Measurements from ENCODE around the gene GPC5. TPM values are rescaled to one million over a fixed set of nuclear protein-coding genes. Genes with fewer than 3 reads are reported as not detected.

The GPC5 gene
- total and polyA plus RNA-seq, 4 donors = 15.2 to 54.4 (median 24.0) TPM

GRCh38 chr13:91592056-91593014 is 193.9 kb downstream of the GPC5 start:
- Histone ChIP-seq H3K4me1 (ENCODE audit: control insufficient read depth, insufficient read depth, low read length) (no peaks in the 10 kb centered on the region), H3K9me3 (ENCODE audit: control insufficient read depth, insufficient read depth, low read length) (no peaks in the 10 kb centered on the region), H3K4me3 (ENCODE audit: low read depth, low read length) (no peak overlapping the region), H3K36me3 (ENCODE audit: control insufficient read depth, insufficient read depth, low read length) (no peaks in the 10 kb centered on the region), H3K27ac (ENCODE audit: low read depth, low read length) (no peak overlapping the region), H3K27me3 (ENCODE audit: control insufficient read depth, insufficient read depth, low read length) (no peaks in the 10 kb centered on the region)
- 75% methylated on average over 6 of the region's 6 CpGs for WGBS (ENCODE audit: insufficient coverage)
- no peak for DNase-seq (ENCODE audit: low read depth in 4 of 6, low spot score in 6 of 6)

DNA sequence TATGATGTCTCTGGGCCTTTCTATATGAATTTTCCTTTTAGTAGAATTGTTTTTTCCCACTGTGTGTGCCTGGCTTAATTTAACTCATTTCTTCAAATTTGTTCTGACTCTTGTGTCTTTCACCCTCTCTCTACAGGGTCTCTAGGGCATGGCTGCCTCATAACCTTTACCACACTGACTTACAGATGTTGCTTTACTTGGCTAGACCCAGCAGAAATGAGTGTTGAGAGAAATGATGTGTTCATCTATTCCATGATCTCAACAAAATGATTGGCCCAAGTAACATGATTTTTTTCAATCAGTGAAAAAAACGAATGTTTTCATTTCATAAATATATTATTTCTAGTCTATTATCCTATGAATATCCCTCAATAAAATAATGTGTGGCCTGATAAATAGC is 195.0 kb downstream of the GPC5 start:
- WGBS (ENCODE audit: insufficient coverage) = no CpG with 5 or more reads among the region's 1 CpG
- no peaks in the 10 kb centered on the region for H3K4me1 ChIP-seq (ENCODE audit: control insufficient read depth, insufficient read depth, low read length)
- H3K36me3 ChIP-seq (ENCODE audit: control insufficient read depth, insufficient read depth, low read length) = no peaks in the 10 kb centered on the region
- DNase-seq (ENCODE audit: low read depth in 4 of 6, low spot score in 6 of 6) = no peak
- H3K27ac ChIP-seq (ENCODE audit: low read depth, low read length) = no peak overlapping the region
- no peaks in the 10 kb centered on the region for H3K9me3 ChIP-seq (ENCODE audit: control insufficient read depth, insufficient read depth, low read length)
- no peak overlapping the region for H3K4me3 ChIP-seq (ENCODE audit: low read depth, low read length)
- H3K27me3 ChIP-seq (ENCODE audit: control insufficient read depth, insufficient read depth, low read length) = no peaks in the 10 kb centered on the region

GRCh38 chr13:91594061-91594460 is 195.6 kb downstream of the GPC5 start:
- WGBS (ENCODE audit: insufficient coverage) = 60% methylated on average over 1 of the region's 1 CpG
- Histone ChIP-seq H3K9me3 (ENCODE audit: control insufficient read depth, insufficient read depth, low read length) (no peaks in the 10 kb centered on the region), H3K27me3 (ENCODE audit: control insufficient read depth, insufficient read depth, low read length) (no peaks in the 10 kb centered on the region), H3K4me1 (ENCODE audit: control insufficient read depth, insufficient read depth, low read length) (no peaks in the 10 kb centered on the region), H3K36me3 (ENCODE audit: control insufficient read depth, insufficient read depth, low read length) (no peaks in the 10 kb centered on the region), H3K27ac (ENCODE audit: low read depth, low read length) (no peak overlapping the region), H3K4me3 (ENCODE audit: low read depth, low read length) (no peak overlapping the region)
- DNase-seq (ENCODE audit: low read depth in 4 of 6, low spot score in 6 of 6) = no peak

- no CpG with 5 or more reads among the region's 2 CpGs for WGBS (ENCODE audit: insufficient coverage)
- DNase-seq (ENCODE audit: low read depth in 4 of 6, low spot score in 6 of 6) = no peak
- H3K9me3 ChIP-seq (ENCODE audit: control insufficient read depth, insufficient read depth, low read length) = no peaks in the 10 kb centered on the region
- no peak overlapping the region for H3K4me3 ChIP-seq (ENCODE audit: low read depth, low read length)
- no peaks in the 10 kb centered on the region for H3K36me3 ChIP-seq (ENCODE audit: control insufficient read depth, insufficient read depth, low read length)
- H3K4me1 ChIP-seq (ENCODE audit: control insufficient read depth, insufficient read depth, low read length) = no peaks in the 10 kb centered on the region
- no peaks in the 10 kb centered on the region for H3K27me3 ChIP-seq (ENCODE audit: control insufficient read depth, insufficient read depth, low read length)
- H3K27ac ChIP-seq (ENCODE audit: low read depth, low read length) = no peak overlapping the region
These were observed 197.3 kb downstream of the GPC5 start for GRCh38 chr13:91595677-91596076.

GRCh38 chr13:91596842-91597241 is 198.4 kb downstream of the GPC5 start:
- H3K4me1 ChIP-seq (ENCODE audit: control insufficient read depth, insufficient read depth, low read length) = no peaks in the 10 kb centered on the region
- H3K9me3 ChIP-seq (ENCODE audit: control insufficient read depth, insufficient read depth, low read length) = no peaks in the 10 kb centered on the region
- no peaks in the 10 kb centered on the region for H3K27me3 ChIP-seq (ENCODE audit: control insufficient read depth, insufficient read depth, low read length)
- DNase-seq (ENCODE audit: low read depth in 4 of 6, low spot score in 6 of 6) = peak in 1 of 6 donors; percentile 28
- H3K27ac ChIP-seq (ENCODE audit: low read depth, low read length) = no peak overlapping the region
- H3K36me3 ChIP-seq (ENCODE audit: control insufficient read depth, insufficient read depth, low read length) = no peaks in the 10 kb centered on the region
- H3K4me3 ChIP-seq (ENCODE audit: low read depth, low read length) = no peak overlapping the region
- WGBS (ENCODE audit: insufficient coverage) = 7% methylated on average over 2 of the region's 2 CpGs

DNA sequence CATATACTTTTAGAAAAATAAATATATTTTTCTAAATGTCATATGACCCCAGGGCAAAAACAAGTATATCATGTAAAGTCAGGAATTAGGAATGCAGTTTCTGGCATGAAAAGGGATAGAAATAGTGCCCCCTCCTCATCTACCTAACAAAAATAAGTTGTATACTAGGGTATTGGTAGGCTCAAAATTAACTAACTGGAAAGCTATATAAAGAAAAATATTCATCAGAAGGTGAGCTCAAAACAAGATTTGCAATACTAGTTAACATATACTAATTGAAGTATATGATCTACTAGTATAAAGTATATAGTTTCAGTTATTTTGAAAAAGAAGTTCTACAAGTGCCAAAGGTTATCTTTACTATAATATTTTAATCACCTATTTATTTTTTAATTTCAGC is 200.2 kb downstream of the GPC5 start:
- Histone ChIP-seq H3K9me3 (ENCODE audit: control insufficient read depth, insufficient read depth, low read length) (no peaks in the 10 kb centered on the region), H3K27ac (ENCODE audit: low read depth, low read length) (no peak overlapping the region), H3K4me1 (ENCODE audit: control insufficient read depth, insufficient read depth, low read length) (no peaks in the 10 kb centered on the region), H3K4me3 (ENCODE audit: low read depth, low read length) (no peak overlapping the region), H3K27me3 (ENCODE audit: control insufficient read depth, insufficient read depth, low read length) (no peaks in the 10 kb centered on the region), H3K36me3 (ENCODE audit: control insufficient read depth, insufficient read depth, low read length) (no peaks in the 10 kb centered on the region)
- no peak for DNase-seq (ENCODE audit: low read depth in 4 of 6, low spot score in 6 of 6)

DNA sequence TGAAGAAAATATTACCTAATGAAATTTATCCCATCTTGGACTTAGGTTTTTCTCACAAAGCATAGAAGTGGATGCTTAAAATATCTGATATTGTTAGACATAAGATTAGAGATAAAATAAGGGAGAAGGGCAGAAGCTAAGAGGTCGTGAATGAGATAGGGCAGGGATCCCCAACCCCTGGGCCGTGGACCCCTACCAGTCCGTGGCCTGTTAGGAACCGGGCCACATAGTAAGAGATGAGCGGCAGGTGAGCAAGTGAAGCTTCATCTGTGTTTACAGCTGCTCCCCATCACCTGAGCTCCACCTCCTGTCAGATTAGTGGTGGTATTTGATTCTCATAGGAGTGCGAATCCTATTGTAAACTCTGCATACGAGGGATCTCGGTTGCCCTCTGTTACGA is 202.9 kb downstream of the GPC5 start:
- DNase-seq (ENCODE audit: low read depth in 4 of 6, low spot score in 6 of 6) = no peak

GRCh38 chr13:91601807-91602206 is 203.4 kb downstream of the GPC5 start:
- H3K27me3 ChIP-seq (ENCODE audit: control insufficient read depth, insufficient read depth, low read length) = no peaks in the 10 kb centered on the region
- no peak for DNase-seq (ENCODE audit: low read depth in 4 of 6, low spot score in 6 of 6)
- H3K36me3 ChIP-seq (ENCODE audit: control insufficient read depth, insufficient read depth, low read length) = no peaks in the 10 kb centered on the region
- H3K4me3 ChIP-seq (ENCODE audit: low read depth, low read length) = no peak overlapping the region
- H3K27ac ChIP-seq (ENCODE audit: low read depth, low read length) = no peak overlapping the region
- no CpG with 5 or more reads among the region's 3 CpGs for WGBS (ENCODE audit: insufficient coverage)
- H3K4me1 ChIP-seq (ENCODE audit: control insufficient read depth, insufficient read depth, low read length) = no peaks in the 10 kb centered on the region
- H3K9me3 ChIP-seq (ENCODE audit: control insufficient read depth, insufficient read depth, low read length) = no peaks in the 10 kb centered on the region

More for the DNA sequence above, 202.9 kb downstream of the GPC5 start:
- Histone ChIP-seq H3K9me3 (ENCODE audit: control insufficient read depth, insufficient read depth, low read length) (no peaks in the 10 kb centered on the region), H3K4me3 (ENCODE audit: low read depth, low read length) (no peak overlapping the region), H3K36me3 (ENCODE audit: control insufficient read depth, insufficient read depth, low read length) (no peaks in the 10 kb centered on the region), H3K27me3 (ENCODE audit: control insufficient read depth, insufficient read depth, low read length) (no peaks in the 10 kb centered on the region), H3K4me1 (ENCODE audit: control insufficient read depth, insufficient read depth, low read length) (no peaks in the 10 kb centered on the region), H3K27ac (ENCODE audit: low read depth, low read length) (no peak overlapping the region)
- WGBS (ENCODE audit: insufficient coverage) = 100% methylated on average over 6 of the region's 9 CpGs

DNA sequence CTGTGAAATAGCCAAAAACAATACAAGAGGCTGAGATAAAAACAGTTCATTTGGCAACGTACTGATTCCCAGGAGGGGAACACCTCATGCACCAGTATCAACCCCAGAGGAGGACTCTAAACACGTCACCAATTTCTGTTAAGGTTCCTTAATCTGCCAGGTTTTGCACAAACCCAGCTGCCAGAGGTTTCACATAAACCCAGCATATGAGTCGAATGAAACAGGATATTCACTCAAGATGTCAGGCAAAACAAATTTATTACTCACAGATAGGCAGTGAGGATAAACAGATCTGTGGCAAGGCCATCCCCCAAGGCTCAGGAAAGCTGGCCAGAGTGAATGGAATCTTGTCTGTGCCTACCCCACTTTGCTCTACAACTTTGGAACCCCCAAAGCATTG is 210.9 kb downstream of the GPC5 start:
- H3K4me1 ChIP-seq (ENCODE audit: control insufficient read depth, insufficient read depth, low read length) = no peaks in the 10 kb centered on the region
- no peak for DNase-seq (ENCODE audit: low read depth in 4 of 6, low spot score in 6 of 6)
- no peak overlapping the region for H3K27ac ChIP-seq (ENCODE audit: low read depth, low read length)
- no peaks in the 10 kb centered on the region for H3K36me3 ChIP-seq (ENCODE audit: control insufficient read depth, insufficient read depth, low read length)
- no peak overlapping the region for H3K4me3 ChIP-seq (ENCODE audit: low read depth, low read length)
- WGBS (ENCODE audit: insufficient coverage) = 56% methylated on average over 3 of the region's 3 CpGs
- H3K9me3 ChIP-seq (ENCODE audit: control insufficient read depth, insufficient read depth, low read length) = no peaks in the 10 kb centered on the region
- no peaks in the 10 kb centered on the region for H3K27me3 ChIP-seq (ENCODE audit: control insufficient read depth, insufficient read depth, low read length)

DNA sequence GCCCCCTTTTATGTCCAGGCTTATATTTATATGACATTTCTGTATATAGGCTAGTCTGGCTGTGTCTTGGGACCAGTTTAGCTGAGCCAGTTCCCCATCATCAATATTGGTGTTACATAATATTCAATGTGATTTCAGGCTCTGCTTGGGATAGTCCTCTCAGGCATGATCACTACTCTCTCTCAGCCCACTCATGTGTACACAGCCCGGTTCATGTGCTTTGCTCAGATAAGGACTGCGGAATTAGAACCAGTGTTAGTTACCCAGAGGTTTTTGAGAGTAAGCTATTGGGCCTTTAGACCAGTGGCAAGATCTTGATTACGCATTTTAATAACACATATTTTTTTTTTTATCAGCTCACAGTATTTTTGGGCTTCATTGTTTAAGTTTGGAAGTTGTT is 219.9 kb downstream of the GPC5 start:
- no CpG with 5 or more reads among the region's 3 CpGs for WGBS (ENCODE audit: insufficient coverage)
- Histone ChIP-seq H3K4me1 (ENCODE audit: control insufficient read depth, insufficient read depth, low read length) (no peaks in the 10 kb centered on the region), H3K4me3 (ENCODE audit: low read depth, low read length) (no peak overlapping the region), H3K36me3 (ENCODE audit: control insufficient read depth, insufficient read depth, low read length) (no peaks in the 10 kb centered on the region), H3K27me3 (ENCODE audit: control insufficient read depth, insufficient read depth, low read length) (no peaks in the 10 kb centered on the region), H3K27ac (ENCODE audit: low read depth, low read length) (no peak overlapping the region), H3K9me3 (ENCODE audit: control insufficient read depth, insufficient read depth, low read length) (no peaks in the 10 kb centered on the region)
- DNase-seq (ENCODE audit: low read depth in 4 of 6, low spot score in 6 of 6) = no peak

Measured in spinal cord (tissue), 10 donors.